MCF 10A (cell line): Measurements from ENCODE around the gene CFAP61. TPM values are rescaled to one million over a fixed set of nuclear protein-coding genes. Genes with fewer than 3 reads are reported as not detected.

Experiments
- BruUV-seq: library from RNA; stranded (reverse); fragments of 400-500 nt; replicated peaks from 2 replicates; lab custom pipeline; 2021; lab: Mats Ljungman, UMichigan
- CTCF ChIA-PET: fragments of 300-600 bp; sonication (Branson Sonifier 250); formaldehyde crosslinking; extraction: SDS; loops from one replicate; lab custom pipeline; 2021; ENCODE audit warnings: antibody characterized with exemption, inconsistent platforms; lab: Yijun Ruan, JAX
- POLR2A ChIA-PET: fragments of 300-600, 350-650 bp; sonication (Branson Sonifier 250); formaldehyde crosslinking; extraction: SDS; loops from one replicate; lab custom pipeline; 2020; ENCODE audit warnings: antibody characterized with exemption, inconsistent platforms; lab: Yijun Ruan, JAX
- DNase-seq: peaks from one replicate; pipeline ENCODE4 v3.0.0-alpha.2; 2018; ENCODE audit not compliant: unreplicated experiment
- H3K27ac Mint-ChIP-seq: one replicate; pipeline ENCODE4 v1.8.0; 2022; ENCODE audit warnings: mild to moderate bottlenecking, low read depth, mixed read lengths; ENCODE audit not compliant: unreplicated experiment
- H3K27me3 Mint-ChIP-seq: one replicate; pipeline ENCODE4 v1.8.0; 2022; ENCODE audit warnings: mixed read lengths; ENCODE audit not compliant: insufficient read depth, unreplicated experiment
- H3K36me3 Mint-ChIP-seq: one replicate; pipeline ENCODE4 v1.8.0; 2022; ENCODE audit warnings: mild to moderate bottlenecking, moderate library complexity, mixed read lengths; ENCODE audit not compliant: insufficient read depth, unreplicated experiment
- H3K4me1 Mint-ChIP-seq: one replicate; pipeline ENCODE4 v1.8.0; 2022; ENCODE audit warnings: mixed read lengths; ENCODE audit not compliant: insufficient read depth, unreplicated experiment
- H3K4me3 Mint-ChIP-seq: one replicate; pipeline ENCODE4 v1.8.0; 2022; ENCODE audit warnings: mild to moderate bottlenecking, moderate library complexity, mixed read lengths; ENCODE audit not compliant: unreplicated experiment
- H3K9me3 Mint-ChIP-seq: one replicate; pipeline ENCODE4 v1.8.0; 2022; ENCODE audit warnings: mixed read lengths; ENCODE audit not compliant: unreplicated experiment
- intact Hi-C: fragments of 100-400 bp; cut with micrococcal nuclease; formaldehyde crosslinking; loops from 2 replicates; pipeline ENCODE4 v1.14.1; 2022
- total RNA-seq: library from RNA; stranded (reverse); gene quantifications from 2 replicates; pipeline ENCODE4 v1.2.3, GENCODE V29; 2022
- TF ChIP-seq, protein P1 (sequence below): fragments of 200-600 bp; IDR thresholded peaks from one replicate; pipeline ENCODE4 v1.8.0; 2022; ENCODE audit warnings: antibody characterized with exemption, mild to moderate bottlenecking; ENCODE audit not compliant: unreplicated experiment

CFAP61 gene
- total RNA-seq, 1 experiment from 2014 or later, result 1.5 TPM

DNA sequence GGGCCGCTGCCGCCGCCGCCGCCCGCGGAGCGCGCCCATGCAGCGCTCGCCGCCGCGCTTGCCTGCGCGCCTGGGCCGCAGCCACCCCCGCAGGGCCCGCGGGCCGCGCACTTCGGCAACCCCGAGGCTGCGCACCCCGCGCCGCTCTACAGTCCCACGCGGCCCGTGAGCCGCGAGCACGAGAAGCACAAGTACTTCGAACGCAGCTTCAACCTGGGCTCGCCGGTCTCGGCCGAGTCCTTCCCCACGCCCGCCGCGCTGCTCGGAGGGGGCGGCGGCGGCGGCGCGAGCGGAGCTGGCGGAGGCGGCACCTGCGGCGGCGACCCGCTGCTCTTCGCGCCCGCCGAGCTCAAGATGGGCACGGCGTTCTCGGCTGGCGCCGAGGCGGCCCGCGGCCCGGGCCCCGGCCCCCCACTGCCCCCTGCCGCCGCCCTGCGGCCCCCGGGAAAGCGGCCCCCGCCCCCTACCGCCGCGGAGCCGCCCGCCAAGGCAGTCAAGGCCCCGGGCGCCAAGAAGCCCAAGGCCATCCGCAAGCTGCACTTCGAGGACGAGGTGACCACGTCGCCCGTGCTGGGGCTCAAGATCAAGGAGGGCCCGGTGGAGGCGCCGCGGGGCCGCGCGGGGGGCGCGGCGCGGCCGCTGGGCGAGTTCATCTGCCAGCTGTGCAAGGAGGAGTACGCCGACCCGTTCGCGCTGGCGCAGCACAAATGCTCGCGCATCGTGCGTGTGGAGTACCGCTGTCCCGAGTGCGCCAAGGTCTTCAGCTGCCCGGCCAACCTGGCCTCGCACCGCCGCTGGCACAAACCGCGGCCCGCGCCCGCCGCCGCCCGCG, 316.3 kb downstream of the CFAP61 start:
- TF ChIP-seq, protein P1, sequence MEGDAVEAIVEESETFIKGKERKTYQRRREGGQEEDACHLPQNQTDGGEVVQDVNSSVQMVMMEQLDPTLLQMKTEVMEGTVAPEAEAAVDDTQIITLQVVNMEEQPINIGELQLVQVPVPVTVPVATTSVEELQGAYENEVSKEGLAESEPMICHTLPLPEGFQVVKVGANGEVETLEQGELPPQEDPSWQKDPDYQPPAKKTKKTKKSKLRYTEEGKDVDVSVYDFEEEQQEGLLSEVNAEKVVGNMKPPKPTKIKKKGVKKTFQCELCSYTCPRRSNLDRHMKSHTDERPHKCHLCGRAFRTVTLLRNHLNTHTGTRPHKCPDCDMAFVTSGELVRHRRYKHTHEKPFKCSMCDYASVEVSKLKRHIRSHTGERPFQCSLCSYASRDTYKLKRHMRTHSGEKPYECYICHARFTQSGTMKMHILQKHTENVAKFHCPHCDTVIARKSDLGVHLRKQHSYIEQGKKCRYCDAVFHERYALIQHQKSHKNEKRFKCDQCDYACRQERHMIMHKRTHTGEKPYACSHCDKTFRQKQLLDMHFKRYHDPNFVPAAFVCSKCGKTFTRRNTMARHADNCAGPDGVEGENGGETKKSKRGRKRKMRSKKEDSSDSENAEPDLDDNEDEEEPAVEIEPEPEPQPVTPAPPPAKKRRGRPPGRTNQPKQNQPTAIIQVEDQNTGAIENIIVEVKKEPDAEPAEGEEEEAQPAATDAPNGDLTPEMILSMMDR, result no peak
- Mint-ChIP-seq H3K36me3 (no peaks in the 10 kb centered on the region), H3K9me3 (no peaks in the 10 kb centered on the region), H3K27me3 (peaks cover 40% of the 10 kb centered on the region), H3K4me3 (peak overlapping the region; percentile 28), H3K4me1 (peaks cover 9% of the 10 kb centered on the region), H3K27ac (no peak overlapping the region)
- no peak for DNase-seq
- POLR2A ChIA-PET, result no interaction called here
- no TSS peak for BruUV-seq
- CTCF ChIA-PET, result interaction anchor here (0.6 to 0.7 kb wide), 2 partner anchors 201 to 1239 kb away, joined by 3 read pairs; no protein-coding TSS in a partner anchor
- intact Hi-C loops, result no loop called here

DNA sequence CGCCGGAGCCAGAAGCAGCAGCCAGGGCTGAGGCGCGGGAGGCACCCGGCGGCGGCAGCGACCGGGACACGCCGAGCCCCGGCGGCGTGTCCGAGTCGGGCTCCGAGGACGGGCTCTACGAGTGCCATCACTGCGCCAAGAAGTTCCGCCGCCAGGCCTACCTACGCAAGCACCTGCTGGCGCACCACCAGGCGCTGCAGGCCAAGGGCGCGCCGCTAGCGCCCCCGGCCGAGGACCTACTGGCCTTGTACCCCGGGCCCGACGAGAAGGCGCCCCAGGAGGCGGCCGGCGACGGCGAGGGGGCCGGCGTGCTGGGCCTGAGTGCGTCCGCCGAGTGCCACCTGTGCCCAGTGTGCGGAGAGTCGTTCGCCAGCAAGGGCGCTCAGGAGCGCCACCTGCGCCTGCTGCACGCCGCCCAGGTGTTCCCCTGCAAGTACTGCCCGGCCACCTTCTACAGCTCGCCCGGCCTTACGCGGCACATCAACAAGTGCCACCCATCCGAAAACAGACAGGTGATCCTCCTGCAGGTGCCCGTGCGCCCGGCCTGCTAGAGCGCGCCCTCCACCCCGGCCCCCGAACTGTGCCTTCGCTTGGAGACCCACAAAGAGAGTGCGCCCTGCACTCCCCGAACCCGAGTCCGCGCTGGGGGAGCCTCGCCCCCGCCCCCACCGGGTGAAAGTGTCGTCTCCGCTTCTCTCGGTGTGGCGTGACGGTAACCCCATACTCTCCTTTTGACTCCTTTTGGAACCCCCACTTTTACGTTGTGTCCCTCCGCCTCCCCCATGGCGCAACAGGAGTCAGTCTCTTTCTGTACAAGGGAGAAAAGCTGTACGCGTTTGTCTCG, 317.1 kb downstream of the CFAP61 start:
- H3K4me3 Mint-ChIP-seq, result peak overlapping the region; percentile 28
- no peaks in the 10 kb centered on the region for H3K36me3 Mint-ChIP-seq
- ChIA-PET CTCF (interaction anchor here (0.6 to 2.5 kb wide), 7 partner anchors 8 to 1238 kb away, joined by 3 to 18 read pairs (median 3); no protein-coding TSS in a partner anchor), POLR2A (interaction anchor here (0.7 kb wide), 1 partner anchor 92 kb away, joined by 4 read pairs; no protein-coding TSS in a partner anchor)
- intact Hi-C loops, result no loop called here
- peaks cover 9% of the 10 kb centered on the region for H3K4me1 Mint-ChIP-seq
- no peak for DNase-seq
- TF ChIP-seq, protein P1, result no peak
- no peaks in the 10 kb centered on the region for H3K9me3 Mint-ChIP-seq
- H3K27ac Mint-ChIP-seq, result no peak overlapping the region
- no TSS peak for BruUV-seq
- peaks cover 32% of the 10 kb centered on the region for H3K27me3 Mint-ChIP-seq

DNA sequence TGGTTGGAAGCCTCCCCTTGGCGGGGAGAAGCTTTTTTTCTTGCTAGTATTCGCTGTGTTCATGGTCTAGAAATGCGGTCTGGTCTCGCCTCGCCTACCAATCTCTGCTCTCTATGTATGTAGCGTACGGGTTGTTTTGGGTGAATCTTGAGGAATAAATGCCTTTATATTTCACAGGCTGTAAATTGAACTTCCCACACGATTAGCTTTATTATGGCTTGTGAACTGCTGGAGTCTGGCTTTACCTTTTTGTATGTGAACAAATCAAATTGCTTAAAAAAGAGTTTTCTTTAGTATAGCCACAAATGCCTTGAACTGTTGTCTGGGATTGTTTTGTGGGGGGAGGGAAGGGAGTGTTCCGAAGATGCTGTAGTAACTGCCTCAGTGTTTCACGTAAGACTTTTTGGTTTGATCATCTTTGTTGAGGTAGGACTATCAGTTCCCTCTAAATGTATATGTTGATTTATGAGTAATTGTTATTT, 317.8 kb downstream of the CFAP61 start:
- TF ChIP-seq, protein P1, result no peak
- H3K4me3 Mint-ChIP-seq, result peak overlapping the region; percentile 28
- peaks cover 25% of the 10 kb centered on the region for H3K27me3 Mint-ChIP-seq
- H3K27ac Mint-ChIP-seq, result no peak overlapping the region
- DNase-seq, result no peak
- H3K4me1 Mint-ChIP-seq, result peaks cover 9% of the 10 kb centered on the region
- H3K9me3 Mint-ChIP-seq, result no peaks in the 10 kb centered on the region
- intact Hi-C loops, result no loop called here
- no peaks in the 10 kb centered on the region for H3K36me3 Mint-ChIP-seq
- ChIA-PET CTCF (interaction anchor here (0.6 to 2.5 kb wide), 6 partner anchors 9 to 969 kb away, joined by 3 to 18 read pairs (median 4); no protein-coding TSS in a partner anchor), POLR2A (interaction anchor here (0.6 to 0.7 kb wide), 2 partner anchors 15 to 91 kb away, joined by 3 to 4 read pairs; no protein-coding TSS in a partner anchor)
- BruUV-seq, result no TSS peak
